K562 (cell line): ENCODE results near the gene PTPRO. TPM values are rescaled to one million over a fixed set of nuclear protein-coding genes. Genes with fewer than 3 reads are reported as not detected.
A peak's percentile ranks its signal among the peaks of the same experiment; 100 is the strongest.

ENCODE experiments used
- ATAC-seq: fragments of 200-7000 bp; cut with Tn5 transposase; 3 replicates; pipeline ENCODE4 v1.9.1; 2020; ENCODE audit warnings: moderate library complexity
- BruUV-seq: library from RNA; stranded (reverse); fragments of 400-500 nt; replicated peaks from 2 replicates; lab custom pipeline; 2021; lab: Mats Ljungman, UMichigan
- CTCF ChIA-PET: fragments of 300-600 bp; formaldehyde crosslinking; extraction: SDS; loops from one replicate; lab custom pipeline; 2021; ENCODE audit warnings: low intra/inter-chr PET ratio; lab: Yijun Ruan, JAX
- POLR2A ChIA-PET: fragments of 300-600, 350-650 bp; sonication (Branson Sonifier 250); formaldehyde crosslinking; extraction: SDS; loops from one replicate; lab custom pipeline; 2021; ENCODE audit warnings: antibody characterized with exemption, inconsistent platforms; lab: Yijun Ruan, JAX
- DNase-seq, 4 experiments: peaks; one replicate each; pipeline versions ENCODE4 v3.0.0 to v3.0.0-alpha.2; 2011 to 2018; ENCODE audit warnings: low spot score in 3 of 4, mixed read lengths in 3 of 4; ENCODE audit errors: extremely low read depth in 1 of 4
- FAIRE-seq: peaks from 2 replicates; lab custom pipeline; 2011; peaks lifted over from hg19 to GRCh38; lab: Jason Lieb, UNC
- H2AFZ ChIP-seq: 2 replicates; pipeline ENCODE4 v1.6.0; 2011; ENCODE audit warnings: low read depth, low read length, control low read depth, inconsistent platforms
- H3K27ac ChIP-seq: fragments of 200-600 bp; 3 replicates; pipeline ENCODE4 v1.8.0; 2011; ENCODE audit warnings: low read depth, mild to moderate bottlenecking, control low read depth, inconsistent platforms, low read length, moderate library complexity, mixed read lengths; ENCODE audit errors: extremely low read depth
- H3K27me3 ChIP-seq, 2 experiments: fragments of 300-600 bp in 1 of 2; 2 replicates in 1 of 2; 3 replicates in 1 of 2; pipeline versions ENCODE4 v1.6.0 to v1.8.0; 2011; ENCODE audit warnings: inconsistent platforms in 2 of 2, low read length in 2 of 2, mild to moderate bottlenecking in 1 of 2, mixed read lengths in 1 of 2, moderate library complexity in 1 of 2; ENCODE audit not compliant: control insufficient read depth in 2 of 2, insufficient read depth in 2 of 2
- H3K36me3 ChIP-seq: fragments of 300-600 bp; 3 replicates; pipeline ENCODE4 v1.8.0; 2011; ENCODE audit warnings: mild to moderate bottlenecking, low read length, inconsistent platforms; ENCODE audit not compliant: control insufficient read depth, insufficient read depth
- H3K4me1 ChIP-seq, 2 experiments: fragments of 200-600 bp in 1 of 2; replicated peaks in 1 of 2; 2 replicates in 1 of 2; 3 replicates in 1 of 2; pipeline versions ENCODE4 v1.5.1 to v1.8.0; 2011; ENCODE audit warnings: inconsistent platforms in 2 of 2, low read length in 2 of 2, mild to moderate bottlenecking in 1 of 2, mixed read lengths in 1 of 2, moderate library complexity in 1 of 2; ENCODE audit not compliant: control insufficient read depth in 2 of 2, insufficient read depth in 2 of 2
- H3K4me2 ChIP-seq: 2 replicates; pipeline ENCODE4 v1.6.1; 2011; ENCODE audit warnings: low read length, control low read depth, inconsistent platforms, mixed read lengths; ENCODE audit not compliant: insufficient read depth
- H3K4me3 ChIP-seq: fragments of 200-600 bp; sonication (generic), shearing (Covaris generic); 2 replicates; pipeline ENCODE4 v1.5.1; 2016; ENCODE audit warnings: control low read depth, inconsistent platforms
- H3K79me2 ChIP-seq: fragments of 200-600 bp; 3 replicates; pipeline ENCODE4 v1.8.0; 2011; ENCODE audit warnings: low read length, inconsistent platforms; ENCODE audit not compliant: control insufficient read depth, insufficient read depth
- H3K9ac ChIP-seq, 2 experiments: 2 replicates each; pipeline versions ENCODE4 v1.6.0 to v1.6.1; 2011; ENCODE audit warnings: low read depth in 2 of 2, low read length in 2 of 2, control low read depth in 1 of 2, inconsistent platforms in 1 of 2, mild to moderate bottlenecking in 1 of 2, mixed read lengths in 1 of 2; ENCODE audit not compliant: insufficient read depth in 1 of 2
- H3K9me1 ChIP-seq: one replicate; pipeline ENCODE4 v1.6.0; 2011; ENCODE audit warnings: inconsistent platforms, mild to moderate bottlenecking, low read length, moderate library complexity; ENCODE audit not compliant: control insufficient read depth, insufficient read depth
- H3K9me3 ChIP-seq: replicated peaks from 2 replicates; pipeline ENCODE4 v1.5.1; 2011; ENCODE audit warnings: low read depth, low read length, inconsistent platforms; ENCODE audit not compliant: control insufficient read depth, insufficient read depth
- H4K20me1 ChIP-seq: replicated peaks from 2 replicates; pipeline ENCODE4 v1.6.1; 2011; ENCODE audit warnings: low read length, inconsistent platforms, mixed read lengths; ENCODE audit not compliant: control insufficient read depth, insufficient read depth
- CEBPB ChIP-seq: fragments of 450-650 bp; IDR thresholded peaks from 2 replicates; pipeline ENCODE4 v1.6.1; 2016; ENCODE audit warnings: missing genetic modification characterization, missing compliant biosample characterization
- FOXJ3 ChIP-seq: sonication (generic); formaldehyde crosslinking; IDR thresholded peaks from 2 replicates; pipeline ENCODE4 v1.4.0; 2020; ENCODE audit warnings: mild to moderate bottlenecking, missing genetic modification reagents
- MAFG ChIP-seq: fragments of 450-650 bp; conservative IDR thresholded peaks from 2 replicates; pipeline ENCODE4 v1.6.1; 2016; ENCODE audit warnings: missing genetic modification characterization, missing compliant biosample characterization
- SUPT5H ChIP-seq: fragments of 450-650 bp; IDR thresholded peaks from 2 replicates; pipeline ENCODE4 v1.6.1; 2016
- XRCC5 ChIP-seq: fragments of 200-400 bp; formaldehyde crosslinking; IDR thresholded peaks from 2 replicates; pipeline ENCODE4 v1.6.1; 2017; ENCODE audit warnings: low read depth, mild to moderate bottlenecking, low read length
- ZNF695 ChIP-seq: fragments of 450-650 bp; formaldehyde crosslinking; IDR thresholded peaks from 2 replicates; pipeline ENCODE4 v1.4.0; 2020; ENCODE audit warnings: mild to moderate bottlenecking, moderate library complexity
- WGBS: fragments of 100-300 bp; shearing (Covaris generic); methylation state at CpG from one replicate; pipeline ENCODE4 v1.1.6; 2016; ENCODE audit warnings: low coverage, mixed read lengths; ENCODE audit not compliant: insufficient coverage; ENCODE audit errors: missing lambda C conversion rate; 5-methylcytosine and 5-hydroxymethylcytosine counted together
- in situ Hi-C: fragments of 300-500 bp; cut with MboI; formaldehyde crosslinking; loops from 4 replicates; pipeline ENCODE4 v1.15.0; 2018; ENCODE audit warnings: inconsistent platforms, mixed read lengths
- intact Hi-C: fragments of 100-400 bp; cut with micrococcal nuclease; formaldehyde crosslinking; loops from 2 replicates; pipeline ENCODE4 v1.14.2; 2022
- polyA plus RNA-seq, 8 experiments: library from polyadenylated mRNA; depleted of rRNA in 4 of 8; stranded (reverse) in 5 of 8; unstranded in 3 of 8; fragments of >200 nt; fragmentation: Nextera tagmentation in 2 of 8; fragmentation: Illumina TruSeq in 1 of 8; extraction: Ambion mirVana in 2 of 8; extraction: Trizol in 1 of 8; gene quantifications; 2 replicates each; pipeline versions ENCODE4 v1.2.1 to v1.2.3, GENCODE V29; 2011 to 2014; ENCODE audit warnings: inconsistent platforms in 1 of 8, missing spikeins in 1 of 8
- total RNA-seq, 7 experiments: library from RNA; depleted of rRNA in 6 of 7; stranded (reverse); fragments of >200 nt in 6 of 7; fragmentation: Illumina TruSeq in 2 of 7; extraction: Trizol in 2 of 7; gene quantifications; 2 replicates each; pipeline versions ENCODE4 v1.2.1 to v1.2.3, GENCODE V29; 2011 to 2021; ENCODE audit warnings: low replicate concordance in 1 of 7

Gene PTPRO
- total and polyA plus RNA-seq, 9 of the 15 experiments (the other 6 are each of a cell fraction or from before 2014, with no cell fraction given) = 0.22 TPM; not detected in 8

GRCh38 chr12:15603474-15604085 is 281.3 kb downstream of the PTPRO start:
- WGBS = 5% methylated on average over 4 of the region's 4 CpGs
- ChIA-PET POLR2A (no interaction called here), CTCF (no interaction called here)
- intact Hi-C loops = no loop called here
- Histone ChIP-seq H3K4me3 (no peak overlapping the region), H3K4me1 (no peaks in the 10 kb centered on the region), H3K9me3 (no peaks in the 10 kb centered on the region), H4K20me1 (no peaks in the 10 kb centered on the region), H3K9me1 (no peaks in the 10 kb centered on the region), H3K27ac (no peak overlapping the region), H3K9ac (no peak overlapping the region), H2AFZ (no peak overlapping the region), H3K27me3 (no peaks in the 10 kb centered on the region), H3K4me2 (no peak overlapping the region), H3K79me2 (no peaks in the 10 kb centered on the region)
- FAIRE-seq (no peak), DNase-seq (no peak)
- BruUV-seq = no TSS peak
- in situ Hi-C loops = no loop called here
- TF ChIP-seq MAFG (peak; percentile 67), CEBPB (tag) (no peak), SUPT5H (no peak), XRCC5 (no peak), FOXJ3 (no peak), ZNF695 (no peak)
- TF ChIP-seq, all 486 proteins: peak for 1
- H3K36me3 ChIP-seq = no peaks in the 10 kb centered on the region
- ATAC-seq = no peak
